Thyroid gland (tissue), 4 donors: ENCODE data around the gene XCR1.

Source experiments
- CTCF ChIP-seq, 6 experiments: fragments of 200-600 bp in 3 of 6; fragments of 450-650 bp in 3 of 6; sonication (generic) in 3 of 6; IDR thresholded peaks; one replicate each; pipeline ENCODE4 v1.5.1; 2016 to 2019; ENCODE audit warnings: antibody characterized with exemption in 6 of 6, mild to moderate bottlenecking in 2 of 6, inconsistent platforms in 1 of 6, moderate library complexity in 1 of 6
- POLR2A ChIP-seq, 2 donors: fragments of 450-650 bp; IDR thresholded peaks; one replicate each; pipeline ENCODE4 v1.6.1; 2017; ENCODE audit warnings: antibody characterized with exemption in 2 of 2, mild to moderate bottlenecking in 2 of 2, moderate library complexity in 1 of 2

- TF ChIP-seq CTCF (IDR thresholded peaks at IDR 0.05), result no peak
- no peak for TF ChIP-seq POLR2A (IDR thresholded peaks at IDR 0.05)
Observed at GRCh38 chr3:46021516-46021915, 5.8 kb downstream of the XCR1 start.
